Measurements from ENCODE around the gene SERBP1. TPM values are rescaled to one million over a fixed set of nuclear protein-coding genes. Genes with fewer than 3 reads are reported as not detected.

The SERBP1 gene
- total RNA-seq, 4 donors from 2014 or later, result 282 to 394 (median 357) TPM

DNA sequence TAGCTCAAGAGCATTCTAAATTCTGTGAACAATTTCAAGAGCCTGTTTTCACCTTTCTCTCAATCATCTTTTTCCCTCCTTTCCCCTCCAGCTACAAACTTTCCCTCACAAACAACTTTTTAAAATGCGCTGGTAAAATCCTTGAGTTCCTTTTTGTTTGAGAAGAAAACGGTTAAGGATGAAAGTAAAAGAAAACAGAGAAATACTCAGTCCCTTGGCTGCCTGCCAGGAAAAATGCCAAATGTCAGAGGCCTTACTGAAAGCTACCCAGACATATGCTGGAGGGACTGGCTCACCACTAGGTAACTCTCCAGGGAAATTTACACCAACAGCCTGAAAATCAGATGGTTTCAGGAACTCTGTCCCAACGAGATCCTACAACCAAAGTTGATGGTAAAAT lies 11.0 kb upstream of the SERBP1 start:
- H3K4me3 ChIP-seq, result no peak overlapping the region
- DNase-seq, result no peak
- H3K4me1 ChIP-seq, result peaks cover 0 to 19% (median 0%) of the 10 kb centered on the region in 3 donors

DNA sequence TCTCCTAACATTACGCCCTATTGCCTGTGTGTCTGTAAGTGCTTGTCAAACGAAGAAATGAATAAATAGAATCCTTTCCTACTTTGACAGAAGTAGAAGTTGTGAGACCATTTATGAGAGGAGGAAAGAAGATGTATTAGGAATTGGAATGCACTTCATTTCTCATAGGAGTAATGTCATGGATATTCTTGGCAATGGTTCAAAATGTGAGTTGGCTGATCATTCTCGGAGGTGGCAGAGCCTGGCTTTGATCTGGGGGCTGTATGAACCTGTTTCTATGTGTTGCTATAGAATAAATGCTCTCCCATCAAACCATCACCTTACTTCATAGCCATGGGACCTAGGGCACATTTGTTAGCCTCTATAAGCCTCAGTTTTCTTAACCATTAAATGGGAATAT lies 10.1 kb upstream of the SERBP1 start:
- Histone ChIP-seq H3K36me3 (no peaks in the 10 kb centered on the region), H3K9me3 (no peaks in the 10 kb centered on the region), H3K27ac (no peak overlapping the region), H3K4me1 (peaks cover 0 to 19% (median 0%) of the 10 kb centered on the region in 3 donors), H3K27me3 (no peaks in the 10 kb centered on the region), H3K4me3 (no peak overlapping the region)
- WGBS, 2 donors, result 74 to 77% methylated on average over 3 of the region's 3 CpGs
- DNase-seq, result no peak
- no peak for TF ChIP-seq POLR2A (IDR thresholded peaks at IDR 0.05)
- TF ChIP-seq, protein P1, sequence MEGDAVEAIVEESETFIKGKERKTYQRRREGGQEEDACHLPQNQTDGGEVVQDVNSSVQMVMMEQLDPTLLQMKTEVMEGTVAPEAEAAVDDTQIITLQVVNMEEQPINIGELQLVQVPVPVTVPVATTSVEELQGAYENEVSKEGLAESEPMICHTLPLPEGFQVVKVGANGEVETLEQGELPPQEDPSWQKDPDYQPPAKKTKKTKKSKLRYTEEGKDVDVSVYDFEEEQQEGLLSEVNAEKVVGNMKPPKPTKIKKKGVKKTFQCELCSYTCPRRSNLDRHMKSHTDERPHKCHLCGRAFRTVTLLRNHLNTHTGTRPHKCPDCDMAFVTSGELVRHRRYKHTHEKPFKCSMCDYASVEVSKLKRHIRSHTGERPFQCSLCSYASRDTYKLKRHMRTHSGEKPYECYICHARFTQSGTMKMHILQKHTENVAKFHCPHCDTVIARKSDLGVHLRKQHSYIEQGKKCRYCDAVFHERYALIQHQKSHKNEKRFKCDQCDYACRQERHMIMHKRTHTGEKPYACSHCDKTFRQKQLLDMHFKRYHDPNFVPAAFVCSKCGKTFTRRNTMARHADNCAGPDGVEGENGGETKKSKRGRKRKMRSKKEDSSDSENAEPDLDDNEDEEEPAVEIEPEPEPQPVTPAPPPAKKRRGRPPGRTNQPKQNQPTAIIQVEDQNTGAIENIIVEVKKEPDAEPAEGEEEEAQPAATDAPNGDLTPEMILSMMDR (IDR thresholded peaks at IDR 0.05), result no peak
- intact Hi-C loops (cut with DNase I), result no loop called here

More for the DNA sequence above, 11.0 kb upstream of the SERBP1 start:
- Histone ChIP-seq H3K36me3 (no peaks in the 10 kb centered on the region), H3K27me3 (no peaks in the 10 kb centered on the region), H3K9me3 (no peaks in the 10 kb centered on the region), H3K27ac (no peak overlapping the region)
- WGBS, 2 donors, result 25 to 42% methylated on average over 3 of the region's 3 CpGs
- intact Hi-C loops (cut with DNase I), result no loop called here
- TF ChIP-seq, protein P1 (IDR thresholded peaks at IDR 0.05), result no peak
- TF ChIP-seq POLR2A (IDR thresholded peaks at IDR 0.05), result no peak

DNA sequence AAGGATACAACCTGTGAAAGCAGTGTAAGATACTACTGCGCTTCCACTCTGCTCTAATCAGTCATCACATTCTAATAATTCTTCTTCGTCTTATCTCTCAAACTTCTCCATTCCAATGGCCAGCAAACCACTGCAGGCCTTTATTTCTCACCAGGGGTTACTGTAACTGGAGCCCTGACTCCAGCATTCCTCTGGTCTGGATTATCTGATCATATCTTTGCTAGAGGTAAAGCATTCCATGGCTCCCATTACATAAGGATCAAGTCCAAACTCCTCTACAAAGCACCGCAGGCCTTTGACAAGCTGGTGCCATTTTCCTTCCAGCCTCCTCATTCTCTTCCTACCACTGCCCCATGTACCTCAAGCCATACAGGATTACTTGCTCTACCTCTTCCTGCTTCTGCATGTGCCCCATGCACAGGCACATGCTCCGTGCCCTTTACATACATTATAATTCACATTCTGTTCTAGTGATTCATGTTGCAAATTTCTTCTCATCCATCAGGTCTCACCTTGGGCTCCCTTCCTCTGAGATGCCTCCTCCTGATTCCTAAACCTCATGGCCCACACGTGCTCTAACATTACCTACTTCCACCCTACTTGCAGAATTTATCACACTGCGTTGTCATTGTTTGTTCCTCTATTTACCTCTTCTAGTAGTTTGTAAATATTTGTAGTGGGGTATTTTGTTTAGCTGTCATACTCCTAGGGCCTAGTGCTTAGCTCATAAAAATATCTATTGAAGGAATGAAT lies 9.3 kb upstream of the SERBP1 start:
- WGBS, 2 donors, result 87 to 94% methylated on average over 6 of the region's 6 CpGs
- no peak overlapping the region for H3K27ac ChIP-seq
- no peaks in the 10 kb centered on the region for H3K9me3 ChIP-seq
- TF ChIP-seq, protein P1 (IDR thresholded peaks at IDR 0.05), result no peak
- no peak for TF ChIP-seq POLR2A (IDR thresholded peaks at IDR 0.05)
- DNase-seq, result no peak
- H3K4me1 ChIP-seq, result peaks cover 0 to 22% (median 0%) of the 10 kb centered on the region in 3 donors
- H3K27me3 ChIP-seq, result no peaks in the 10 kb centered on the region
- H3K36me3 ChIP-seq, result no peaks in the 10 kb centered on the region
- intact Hi-C loops (cut with DNase I), result loop anchor here (10.0 kb wide), 1 partner anchor 55 kb away; no protein-coding TSS in a partner anchor
- no peak overlapping the region for H3K4me3 ChIP-seq

DNA sequence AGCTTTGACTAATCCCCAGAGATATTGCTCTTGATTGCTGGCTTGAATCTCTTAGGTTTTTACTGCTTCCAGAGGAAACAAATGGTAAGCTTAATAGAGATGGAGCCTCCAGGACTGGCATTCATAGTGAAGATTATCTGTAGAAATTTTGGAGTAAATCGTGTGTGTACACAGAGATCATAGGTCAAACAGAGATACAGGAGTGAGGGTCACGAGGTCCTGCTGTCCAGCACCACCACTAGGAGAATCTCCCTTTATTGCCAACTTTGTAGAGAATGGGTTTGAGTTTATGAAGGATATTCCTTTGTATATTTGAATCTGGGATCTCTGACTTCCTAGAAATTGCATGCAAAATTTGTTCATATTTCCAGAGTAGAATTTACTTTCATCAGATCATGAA lies 7.8 kb upstream of the SERBP1 start:
- H3K27ac ChIP-seq, result no peak overlapping the region
- no peak overlapping the region for H3K4me3 ChIP-seq
- no peak for DNase-seq
- TF ChIP-seq POLR2A (IDR thresholded peaks at IDR 0.05), result no peak
- TF ChIP-seq, protein P1 (IDR thresholded peaks at IDR 0.05), result no peak
- no peaks in the 10 kb centered on the region for H3K9me3 ChIP-seq
- no peaks in the 10 kb centered on the region for H3K36me3 ChIP-seq
- WGBS, 2 donors, result 86 to 96% methylated on average over 2 of the region's 2 CpGs
- intact Hi-C loops (cut with DNase I), result loop anchor here (10.0 kb wide), 1 partner anchor 57 kb away; no protein-coding TSS in a partner anchor
- H3K27me3 ChIP-seq, result no peaks in the 10 kb centered on the region
- peaks cover 0 to 35% (median 8%) of the 10 kb centered on the region in 3 donors for H3K4me1 ChIP-seq

DNA sequence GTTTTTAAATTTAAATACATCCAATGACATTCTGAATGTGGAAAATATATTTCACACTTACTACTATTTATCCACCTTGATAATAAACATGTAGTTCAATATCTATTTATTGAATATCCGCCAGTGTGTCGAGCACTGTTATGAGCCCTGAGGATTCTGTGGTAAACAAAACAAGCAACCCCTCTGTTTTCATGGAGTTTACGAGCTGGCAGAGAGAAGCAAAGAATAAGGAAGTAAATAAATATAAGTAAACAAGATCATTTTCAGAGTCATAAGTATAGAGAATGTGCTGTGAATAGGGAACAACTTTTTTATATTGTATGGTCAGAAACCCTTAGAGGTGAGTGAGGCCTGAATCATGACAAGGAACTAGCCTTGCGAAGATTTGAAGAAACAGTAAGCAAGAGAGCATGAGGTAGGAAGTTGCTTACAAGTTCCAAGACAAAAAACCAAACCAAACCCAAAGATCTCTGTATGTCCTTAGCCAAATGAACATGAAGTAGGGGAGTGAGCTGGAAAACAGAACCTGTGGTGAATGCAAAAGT lies 6.4 kb upstream of the SERBP1 start:
- intact Hi-C loops (cut with DNase I), result loop anchor here (10.0 kb wide), 1 partner anchor 58 kb away; no protein-coding TSS in a partner anchor
- no peak for DNase-seq
- 82 to 93% methylated on average over 4 of the region's 4 CpGs for WGBS, 2 donors
- Histone ChIP-seq H3K4me1 (peaks cover 0 to 37% (median 15%) of the 10 kb centered on the region in 3 donors), H3K27me3 (no peaks in the 10 kb centered on the region), H3K4me3 (no peak overlapping the region), H3K9me3 (no peaks in the 10 kb centered on the region), H3K27ac (no peak overlapping the region), H3K36me3 (no peaks in the 10 kb centered on the region)
- TF ChIP-seq, protein P1 (IDR thresholded peaks at IDR 0.05), result no peak
- TF ChIP-seq POLR2A (IDR thresholded peaks at IDR 0.05), result no peak
